ENCODE results near the gene DNAH5.
"Not testable (repeated sequence)": the region's sequence is repeated elsewhere in the genome, so short reads cannot be mapped to it uniquely, and the experiment has no call there.

Gene DNAH5, protein sequence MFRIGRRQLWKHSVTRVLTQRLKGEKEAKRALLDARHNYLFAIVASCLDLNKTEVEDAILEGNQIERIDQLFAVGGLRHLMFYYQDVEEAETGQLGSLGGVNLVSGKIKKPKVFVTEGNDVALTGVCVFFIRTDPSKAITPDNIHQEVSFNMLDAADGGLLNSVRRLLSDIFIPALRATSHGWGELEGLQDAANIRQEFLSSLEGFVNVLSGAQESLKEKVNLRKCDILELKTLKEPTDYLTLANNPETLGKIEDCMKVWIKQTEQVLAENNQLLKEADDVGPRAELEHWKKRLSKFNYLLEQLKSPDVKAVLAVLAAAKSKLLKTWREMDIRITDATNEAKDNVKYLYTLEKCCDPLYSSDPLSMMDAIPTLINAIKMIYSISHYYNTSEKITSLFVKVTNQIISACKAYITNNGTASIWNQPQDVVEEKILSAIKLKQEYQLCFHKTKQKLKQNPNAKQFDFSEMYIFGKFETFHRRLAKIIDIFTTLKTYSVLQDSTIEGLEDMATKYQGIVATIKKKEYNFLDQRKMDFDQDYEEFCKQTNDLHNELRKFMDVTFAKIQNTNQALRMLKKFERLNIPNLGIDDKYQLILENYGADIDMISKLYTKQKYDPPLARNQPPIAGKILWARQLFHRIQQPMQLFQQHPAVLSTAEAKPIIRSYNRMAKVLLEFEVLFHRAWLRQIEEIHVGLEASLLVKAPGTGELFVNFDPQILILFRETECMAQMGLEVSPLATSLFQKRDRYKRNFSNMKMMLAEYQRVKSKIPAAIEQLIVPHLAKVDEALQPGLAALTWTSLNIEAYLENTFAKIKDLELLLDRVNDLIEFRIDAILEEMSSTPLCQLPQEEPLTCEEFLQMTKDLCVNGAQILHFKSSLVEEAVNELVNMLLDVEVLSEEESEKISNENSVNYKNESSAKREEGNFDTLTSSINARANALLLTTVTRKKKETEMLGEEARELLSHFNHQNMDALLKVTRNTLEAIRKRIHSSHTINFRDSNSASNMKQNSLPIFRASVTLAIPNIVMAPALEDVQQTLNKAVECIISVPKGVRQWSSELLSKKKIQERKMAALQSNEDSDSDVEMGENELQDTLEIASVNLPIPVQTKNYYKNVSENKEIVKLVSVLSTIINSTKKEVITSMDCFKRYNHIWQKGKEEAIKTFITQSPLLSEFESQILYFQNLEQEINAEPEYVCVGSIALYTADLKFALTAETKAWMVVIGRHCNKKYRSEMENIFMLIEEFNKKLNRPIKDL (N-terminal part only)

DNA sequence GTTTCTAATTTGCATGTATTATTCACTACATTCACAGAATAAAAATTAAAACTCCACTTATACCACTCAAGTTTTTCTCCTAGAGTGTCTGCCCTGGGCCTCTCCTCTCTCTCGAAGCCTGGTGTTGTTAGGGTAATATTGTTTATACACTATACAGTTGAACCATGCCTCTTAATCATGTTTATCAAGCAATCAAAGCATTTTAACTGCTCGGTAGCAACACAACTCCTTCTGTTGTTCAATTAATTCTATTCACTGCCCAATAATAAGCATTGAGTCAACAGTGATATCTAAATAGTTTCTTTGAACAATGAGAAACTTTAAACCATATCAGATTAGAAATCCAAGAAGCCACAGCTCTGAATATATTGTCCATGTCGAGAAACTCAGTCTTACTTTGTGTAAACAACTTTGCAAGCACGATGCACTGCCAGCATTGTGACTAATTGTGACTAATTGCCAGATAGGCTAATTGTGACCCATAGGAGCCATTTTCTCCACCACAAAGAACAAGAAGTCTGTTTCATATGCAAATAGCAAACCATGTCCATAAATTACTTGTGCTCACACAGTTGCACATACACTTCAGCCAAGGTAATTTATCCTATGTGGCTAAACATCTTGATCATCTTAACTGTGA is at the start of gene DNAH5:
TSS of gene DNAH5 (minus strand) at position 129 of the 640 bp plus-strand sequence. CDS start 250 bp downstream, outside the sequence.
- Histone ChIP-seq H3K27ac (ENCODE audit: low read depth, low read length) (peak within 1 kb of the TSS; percentile 25), H3K36me3 (ENCODE audit: control insufficient read depth, insufficient read depth, low read length) (no peaks in the 10 kb centered on the region), H3K27me3 (ENCODE audit: control insufficient read depth, insufficient read depth, low read length) (no peaks in the 10 kb centered on the region), H3K9ac (ENCODE audit: low read depth, low read length) (no peak within 1 kb of the TSS), H3K9me3 (ENCODE audit: control insufficient read depth, insufficient read depth, low read length) (no peaks in the 10 kb centered on the region), H3K4me3 (ENCODE audit: low read depth, low read length) (no peak within 1 kb of the TSS), H3K4me1 (ENCODE audit: control insufficient read depth, insufficient read depth, low read length) (peaks cover 33% of the 10 kb centered on the region)

DNA sequence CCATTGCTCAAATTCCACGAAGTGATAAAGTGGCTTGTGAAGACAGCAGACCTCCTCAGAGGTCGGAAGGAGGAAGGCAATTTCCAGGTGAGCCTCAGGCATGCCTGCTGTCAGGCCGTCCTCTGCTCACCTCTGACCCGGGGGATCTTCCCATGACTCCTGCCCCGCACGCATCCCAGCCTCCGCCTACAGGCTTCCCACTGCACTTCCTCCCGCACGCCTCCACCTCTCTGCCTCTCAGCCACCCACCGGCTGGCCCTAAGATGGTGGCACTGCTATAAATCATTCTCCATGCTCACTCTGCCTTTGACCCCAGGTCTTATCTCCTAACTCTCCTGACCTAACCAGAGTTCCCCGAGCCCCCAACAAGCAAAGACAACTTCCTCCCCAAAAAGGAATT is 49.4 kb upstream of the DNAH5 start:
- no peak overlapping the region for H3K4me3 ChIP-seq (ENCODE audit: low read depth, low read length)
- H3K27me3 ChIP-seq (ENCODE audit: control insufficient read depth, insufficient read depth, low read length): no peaks in the 10 kb centered on the region
- no peak overlapping the region for H3K27ac ChIP-seq (ENCODE audit: low read depth, low read length)
- peaks cover 9% of the 10 kb centered on the region; the same call in 1 of the 2 replicates for H3K9me3 ChIP-seq (ENCODE audit: control insufficient read depth, insufficient read depth, low read length)
- no peaks in the 10 kb centered on the region for H3K36me3 ChIP-seq (ENCODE audit: control insufficient read depth, insufficient read depth, low read length)
- H3K4me1 ChIP-seq (ENCODE audit: control insufficient read depth, insufficient read depth, low read length): no peaks in the 10 kb centered on the region
- no peak overlapping the region for H3K9ac ChIP-seq (ENCODE audit: low read depth, low read length)

DNA sequence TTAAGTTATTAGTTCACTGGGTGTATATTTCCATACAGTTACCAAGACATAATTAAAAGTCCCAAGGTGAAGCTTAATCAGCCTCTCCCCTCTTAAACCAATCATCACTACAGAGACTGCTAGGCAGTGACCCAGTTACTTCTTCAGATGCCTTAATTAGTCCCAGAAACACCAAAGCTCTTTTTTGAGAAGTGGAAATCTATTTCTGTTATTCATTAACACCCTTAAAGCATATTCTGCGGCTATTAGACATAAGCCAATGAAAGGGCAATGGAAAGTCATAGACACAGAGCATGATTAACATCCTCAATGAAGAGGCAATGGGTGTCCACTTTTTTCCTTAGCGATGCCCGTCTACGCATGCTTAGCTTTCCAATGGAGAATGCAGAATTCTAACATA is 48.3 kb upstream of the DNAH5 start:
- no peak overlapping the region for H3K9ac ChIP-seq (ENCODE audit: low read depth, low read length)
- no peaks in the 10 kb centered on the region for H3K27me3 ChIP-seq (ENCODE audit: control insufficient read depth, insufficient read depth, low read length)
- no peak overlapping the region for H3K4me3 ChIP-seq (ENCODE audit: low read depth, low read length)
- H3K4me1 ChIP-seq (ENCODE audit: control insufficient read depth, insufficient read depth, low read length): no peaks in the 10 kb centered on the region
- no peak overlapping the region for H3K27ac ChIP-seq (ENCODE audit: low read depth, low read length)
- no peaks in the 10 kb centered on the region for H3K36me3 ChIP-seq (ENCODE audit: control insufficient read depth, insufficient read depth, low read length)
- H3K9me3 ChIP-seq (ENCODE audit: control insufficient read depth, insufficient read depth, low read length): peaks cover 9% of the 10 kb centered on the region; the same call in 1 of the 2 replicates

DNA sequence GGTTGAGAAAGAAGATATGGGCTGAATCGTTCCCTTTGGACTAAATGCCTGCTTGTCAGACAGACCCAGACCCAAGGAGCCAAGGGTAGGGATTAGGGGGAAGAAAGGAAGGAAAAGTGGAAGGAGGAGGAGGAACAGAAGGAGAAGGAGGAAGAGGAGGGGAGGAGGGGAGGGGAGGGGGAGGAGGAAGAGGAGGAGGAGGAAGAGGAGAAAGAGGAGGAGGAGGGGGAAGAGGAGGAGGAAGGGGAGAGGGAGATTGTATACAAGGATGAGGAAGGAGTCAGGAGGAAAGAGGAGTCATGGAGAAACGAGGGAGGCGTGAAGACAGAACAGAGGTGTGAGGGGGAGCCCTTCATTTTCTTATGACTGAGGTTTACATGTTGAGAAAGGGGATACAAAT is 46.9 kb upstream of the DNAH5 start:
- no peaks in the 10 kb centered on the region for H3K9me3 ChIP-seq (ENCODE audit: control insufficient read depth, insufficient read depth, low read length)
- H3K4me3 ChIP-seq (ENCODE audit: low read depth, low read length): no peak overlapping the region
- no peak overlapping the region for H3K27ac ChIP-seq (ENCODE audit: low read depth, low read length)
- H3K36me3 ChIP-seq (ENCODE audit: control insufficient read depth, insufficient read depth, low read length): no peaks in the 10 kb centered on the region
- H3K4me1 ChIP-seq (ENCODE audit: control insufficient read depth, insufficient read depth, low read length): no peaks in the 10 kb centered on the region
- H3K27me3 ChIP-seq (ENCODE audit: control insufficient read depth, insufficient read depth, low read length): no peaks in the 10 kb centered on the region
- no peak overlapping the region for H3K9ac ChIP-seq (ENCODE audit: low read depth, low read length)

DNA sequence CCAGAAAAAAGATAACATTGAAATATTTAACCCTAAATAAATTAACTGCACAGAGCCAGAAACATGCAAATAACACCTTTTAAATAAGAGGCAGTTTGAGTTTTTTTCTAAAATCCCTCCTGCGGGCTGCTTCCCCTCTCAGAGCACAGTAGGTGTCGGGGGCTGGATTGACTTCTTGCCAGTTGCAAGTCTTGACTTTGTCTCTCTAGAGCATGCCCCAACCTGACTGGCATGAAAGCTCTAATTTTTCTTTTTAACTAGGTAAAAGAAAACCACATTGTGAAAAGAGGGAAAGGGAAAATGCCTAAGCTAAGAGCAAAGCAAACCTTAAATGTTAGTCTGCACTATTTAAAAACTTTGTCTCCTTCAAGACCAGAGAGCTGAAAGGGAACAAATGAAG is 46.4 kb upstream of the DNAH5 start:
- no peaks in the 10 kb centered on the region for H3K4me1 ChIP-seq (ENCODE audit: control insufficient read depth, insufficient read depth, low read length)
- no peaks in the 10 kb centered on the region for H3K9me3 ChIP-seq (ENCODE audit: control insufficient read depth, insufficient read depth, low read length)
- no peak overlapping the region for H3K4me3 ChIP-seq (ENCODE audit: low read depth, low read length)
- no peak overlapping the region for H3K9ac ChIP-seq (ENCODE audit: low read depth, low read length)
- no peaks in the 10 kb centered on the region for H3K36me3 ChIP-seq (ENCODE audit: control insufficient read depth, insufficient read depth, low read length)
- no peaks in the 10 kb centered on the region for H3K27me3 ChIP-seq (ENCODE audit: control insufficient read depth, insufficient read depth, low read length)
- no peak overlapping the region for H3K27ac ChIP-seq (ENCODE audit: low read depth, low read length)

DNA sequence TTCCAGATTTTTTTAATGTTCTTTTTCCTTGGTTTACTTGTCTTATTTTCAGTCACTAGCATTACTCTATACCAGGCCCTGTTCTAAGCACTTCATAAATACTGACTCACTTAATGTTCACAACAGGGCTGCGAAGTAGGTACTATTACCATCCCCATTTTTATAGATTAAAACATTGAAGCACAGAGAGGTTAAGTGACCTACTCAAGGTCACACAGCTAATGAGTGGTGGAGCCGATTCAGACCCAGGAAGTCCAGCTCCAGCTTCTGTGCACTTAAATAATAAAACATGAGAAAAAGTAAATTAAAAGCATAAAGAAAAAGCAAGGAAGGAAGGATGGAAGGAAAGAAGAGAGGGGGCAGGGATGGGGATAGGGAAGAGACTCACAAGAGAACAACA is 45.3 kb upstream of the DNAH5 start:
- no peaks in the 10 kb centered on the region for H3K36me3 ChIP-seq (ENCODE audit: control insufficient read depth, insufficient read depth, low read length)
- H3K27ac ChIP-seq (ENCODE audit: low read depth, low read length): no peak overlapping the region
- no peaks in the 10 kb centered on the region for H3K27me3 ChIP-seq (ENCODE audit: control insufficient read depth, insufficient read depth, low read length)
- H3K9ac ChIP-seq (ENCODE audit: low read depth, low read length): no peak overlapping the region
- H3K9me3 ChIP-seq (ENCODE audit: control insufficient read depth, insufficient read depth, low read length): no peaks in the 10 kb centered on the region
- H3K4me3 ChIP-seq (ENCODE audit: low read depth, low read length): no peak overlapping the region
- no peaks in the 10 kb centered on the region for H3K4me1 ChIP-seq (ENCODE audit: control insufficient read depth, insufficient read depth, low read length)

DNA sequence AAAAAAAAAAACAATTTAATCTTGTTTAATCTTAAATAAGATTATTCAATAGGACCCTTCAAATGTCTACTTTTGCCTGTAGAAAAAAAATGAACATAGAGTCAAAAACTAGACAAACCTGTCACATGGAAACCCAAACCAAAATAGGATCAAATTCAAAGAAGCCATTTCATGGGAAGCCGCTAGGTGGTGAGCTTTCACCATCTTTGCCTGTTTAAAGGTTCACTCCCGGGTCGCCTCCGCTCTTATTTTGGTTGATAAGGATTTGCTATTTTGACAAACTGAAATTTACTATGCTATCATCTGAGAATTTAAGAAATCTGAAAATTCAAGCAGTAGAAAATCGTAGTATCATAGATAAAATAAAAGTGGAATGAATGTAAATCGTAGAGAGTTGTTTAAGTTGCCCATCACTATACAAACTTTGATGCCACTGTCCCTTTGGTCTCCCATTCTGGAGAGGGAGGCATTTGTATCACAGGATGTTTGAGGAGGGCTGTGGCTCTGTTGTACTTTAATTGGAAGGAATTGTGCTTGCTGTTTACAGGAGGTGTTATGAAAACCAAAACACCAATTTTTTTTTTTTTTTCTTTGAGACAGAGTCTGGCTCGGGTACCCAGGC is 43.5 kb upstream of the DNAH5 start:
- H3K27ac ChIP-seq (ENCODE audit: low read depth, low read length): no peak overlapping the region
- H3K9ac ChIP-seq (ENCODE audit: low read depth, low read length): no peak overlapping the region
- no peak overlapping the region for H3K4me3 ChIP-seq (ENCODE audit: low read depth, low read length)
- H3K36me3 ChIP-seq (ENCODE audit: control insufficient read depth, insufficient read depth, low read length): no peaks in the 10 kb centered on the region
- H3K27me3 ChIP-seq (ENCODE audit: control insufficient read depth, insufficient read depth, low read length): no peaks in the 10 kb centered on the region
- no peaks in the 10 kb centered on the region for H3K4me1 ChIP-seq (ENCODE audit: control insufficient read depth, insufficient read depth, low read length)
- H3K9me3 ChIP-seq (ENCODE audit: control insufficient read depth, insufficient read depth, low read length): no peaks in the 10 kb centered on the region

DNA sequence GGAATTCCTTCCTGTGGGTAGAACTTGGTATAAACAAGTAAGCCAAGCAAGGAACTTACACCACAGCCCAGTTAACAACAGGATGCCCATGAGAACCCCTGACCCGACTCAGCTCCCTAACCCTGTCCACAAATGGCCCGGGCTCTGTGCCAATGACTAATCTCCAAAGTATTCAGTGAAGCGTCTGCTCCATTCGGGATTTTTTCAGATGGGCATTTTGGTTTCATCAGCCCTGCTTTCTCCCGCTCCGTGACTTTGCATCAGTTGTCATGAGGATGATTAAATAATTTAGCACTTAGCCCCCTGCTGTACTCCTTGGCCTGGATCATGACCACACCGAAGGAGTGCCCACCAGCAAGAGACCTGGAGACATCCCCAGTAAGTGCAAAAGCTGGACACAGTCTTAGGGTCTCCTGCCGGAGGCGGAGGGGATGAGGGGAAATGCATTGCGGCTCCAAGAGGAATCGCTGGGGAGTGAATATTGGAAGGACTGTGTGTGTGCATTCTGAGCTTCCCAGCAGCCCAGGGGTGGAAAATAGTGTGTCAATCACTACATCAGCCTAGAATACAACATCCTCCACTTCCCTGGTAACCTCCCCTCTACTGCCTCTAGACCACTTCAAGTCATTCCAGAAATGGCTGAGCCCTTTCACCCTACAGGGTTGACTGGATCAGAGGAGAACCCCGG is 41.4 kb upstream of the DNAH5 start:
- H3K36me3 ChIP-seq (ENCODE audit: control insufficient read depth, insufficient read depth, low read length): no peaks in the 10 kb centered on the region
- no peak overlapping the region for H3K4me3 ChIP-seq (ENCODE audit: low read depth, low read length)
- H3K9me3 ChIP-seq (ENCODE audit: control insufficient read depth, insufficient read depth, low read length): no peaks in the 10 kb centered on the region
- H3K9ac ChIP-seq (ENCODE audit: low read depth, low read length): no peak overlapping the region
- no peak overlapping the region for H3K27ac ChIP-seq (ENCODE audit: low read depth, low read length)
- H3K4me1 ChIP-seq (ENCODE audit: control insufficient read depth, insufficient read depth, low read length): no peaks in the 10 kb centered on the region
- H3K27me3 ChIP-seq (ENCODE audit: control insufficient read depth, insufficient read depth, low read length): no peaks in the 10 kb centered on the region

DNA sequence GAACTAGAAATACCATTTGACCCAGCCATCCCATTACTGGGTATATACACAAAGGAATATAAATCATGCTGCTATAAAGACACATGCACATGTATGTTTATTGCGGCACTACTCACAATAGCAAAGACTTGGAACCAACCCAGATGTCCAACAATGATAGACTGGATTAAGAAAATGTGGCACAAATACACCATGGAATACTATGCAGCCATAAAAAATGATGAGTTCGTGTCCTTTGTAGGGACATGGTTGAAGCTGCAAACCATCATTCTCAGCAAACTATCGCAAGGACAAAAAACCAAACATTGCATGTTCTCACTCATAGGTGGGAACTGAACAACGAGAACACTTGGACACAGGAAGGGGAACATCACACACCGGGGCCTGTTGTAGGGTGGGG is 40.4 kb upstream of the DNAH5 start:
- H3K9ac ChIP-seq (ENCODE audit: low read depth, low read length); H3K27me3 ChIP-seq (ENCODE audit: control insufficient read depth, insufficient read depth, low read length); H3K36me3 ChIP-seq (ENCODE audit: control insufficient read depth, insufficient read depth, low read length); H3K27ac ChIP-seq (ENCODE audit: low read depth, low read length); H3K4me1 ChIP-seq (ENCODE audit: control insufficient read depth, insufficient read depth, low read length); H3K9me3 ChIP-seq (ENCODE audit: control insufficient read depth, insufficient read depth, low read length); H3K4me3 ChIP-seq (ENCODE audit: low read depth, low read length): not testable (repeated sequence)

Measured in HUES48 (cell line).